ENCODE results near the gene FGD5.

FGD5 gene

DNA sequence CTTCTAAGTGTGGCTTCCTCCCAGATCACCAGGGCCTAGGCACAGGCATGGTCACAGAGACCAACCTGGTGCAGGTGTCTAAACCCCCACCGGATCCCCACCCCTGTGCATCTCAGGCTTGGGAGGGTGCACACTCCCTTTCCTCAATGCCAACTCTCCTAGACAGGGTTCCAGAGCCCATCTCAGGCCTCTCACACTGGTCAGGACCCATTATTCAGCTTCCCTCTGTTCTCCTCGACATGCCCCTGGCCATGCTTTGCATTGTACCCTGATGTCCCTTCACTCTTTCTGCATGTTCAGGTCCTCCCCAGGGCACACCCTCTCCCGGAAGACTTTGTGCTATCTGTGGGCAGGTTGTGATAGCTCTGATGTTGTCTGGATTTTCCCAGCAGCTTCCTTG is 23.5 kb downstream of the FGD5 start:
- H3K4me3 ChIP-seq (ENCODE audit: low read depth, low read length), result no peak overlapping the region
- TF ChIP-seq, protein P1, sequence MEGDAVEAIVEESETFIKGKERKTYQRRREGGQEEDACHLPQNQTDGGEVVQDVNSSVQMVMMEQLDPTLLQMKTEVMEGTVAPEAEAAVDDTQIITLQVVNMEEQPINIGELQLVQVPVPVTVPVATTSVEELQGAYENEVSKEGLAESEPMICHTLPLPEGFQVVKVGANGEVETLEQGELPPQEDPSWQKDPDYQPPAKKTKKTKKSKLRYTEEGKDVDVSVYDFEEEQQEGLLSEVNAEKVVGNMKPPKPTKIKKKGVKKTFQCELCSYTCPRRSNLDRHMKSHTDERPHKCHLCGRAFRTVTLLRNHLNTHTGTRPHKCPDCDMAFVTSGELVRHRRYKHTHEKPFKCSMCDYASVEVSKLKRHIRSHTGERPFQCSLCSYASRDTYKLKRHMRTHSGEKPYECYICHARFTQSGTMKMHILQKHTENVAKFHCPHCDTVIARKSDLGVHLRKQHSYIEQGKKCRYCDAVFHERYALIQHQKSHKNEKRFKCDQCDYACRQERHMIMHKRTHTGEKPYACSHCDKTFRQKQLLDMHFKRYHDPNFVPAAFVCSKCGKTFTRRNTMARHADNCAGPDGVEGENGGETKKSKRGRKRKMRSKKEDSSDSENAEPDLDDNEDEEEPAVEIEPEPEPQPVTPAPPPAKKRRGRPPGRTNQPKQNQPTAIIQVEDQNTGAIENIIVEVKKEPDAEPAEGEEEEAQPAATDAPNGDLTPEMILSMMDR (IDR thresholded peaks at IDR 0.05; ENCODE audit: low read depth, low read length), result no peak

DNA sequence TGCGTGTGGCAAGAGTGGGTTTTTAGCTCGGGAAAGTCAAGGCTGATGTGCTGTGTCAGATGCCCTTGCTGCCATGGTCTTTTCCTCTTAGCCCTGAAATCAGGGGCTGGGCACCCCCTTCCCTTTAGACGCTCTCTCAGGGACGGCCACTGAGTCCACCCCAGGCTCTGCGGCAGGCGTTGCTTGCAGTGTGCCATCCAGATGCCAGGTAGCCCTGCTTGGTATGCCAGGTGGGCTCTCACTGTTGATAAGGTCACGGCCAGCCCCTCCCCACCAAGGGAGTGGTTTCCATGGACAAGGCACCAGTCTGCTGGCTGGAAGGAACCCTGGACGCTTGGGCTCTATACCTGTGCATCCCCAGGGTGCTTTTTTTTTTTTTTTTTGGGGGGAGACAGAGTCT is 24.6 kb downstream of the FGD5 start:
- no peak overlapping the region for H3K4me3 ChIP-seq (ENCODE audit: low read depth, low read length)
- TF ChIP-seq, protein P1 (IDR thresholded peaks at IDR 0.05; ENCODE audit: low read depth, low read length), result no peak

DNA sequence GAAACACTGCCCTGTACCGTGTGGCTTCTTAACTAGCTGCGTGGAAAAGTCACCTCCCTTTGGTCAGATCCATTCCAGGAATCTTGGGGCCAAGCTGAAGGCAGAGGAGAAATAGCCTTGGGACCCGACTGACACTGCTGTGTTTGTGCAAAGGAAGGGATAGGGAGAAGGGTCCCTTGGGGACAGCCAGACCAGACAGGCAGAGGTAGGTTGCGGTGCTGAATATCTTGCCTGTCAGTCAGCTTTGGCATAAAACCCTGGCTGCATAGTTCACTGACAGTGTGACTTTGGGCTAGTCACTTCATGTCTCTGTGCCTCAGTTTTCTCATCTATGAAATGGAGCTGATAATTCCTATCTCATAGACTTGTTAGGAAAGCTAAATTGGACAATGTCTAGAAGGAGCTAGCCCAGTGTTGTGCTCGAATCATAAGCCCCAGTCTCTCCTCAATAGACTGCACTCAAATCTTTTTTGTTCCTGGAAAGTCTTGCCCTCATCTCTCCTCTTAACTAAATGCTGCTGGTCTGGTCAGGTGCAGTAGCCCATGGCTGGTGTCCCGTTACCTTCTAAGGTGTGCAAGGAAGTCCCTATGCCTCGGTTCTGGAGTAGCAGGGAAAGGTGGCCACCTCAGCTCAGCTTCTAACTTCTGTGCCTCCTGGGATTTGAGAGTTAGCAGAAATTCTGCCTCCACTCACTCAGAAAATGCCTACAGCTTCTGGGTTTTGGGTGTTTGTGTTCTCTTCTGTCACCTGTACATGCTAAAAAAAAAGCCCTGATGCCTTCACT is 25.8 kb downstream of the FGD5 start:
- TF ChIP-seq, protein P1 (IDR thresholded peaks at IDR 0.05; ENCODE audit: low read depth, low read length), result no peak
- H3K4me3 ChIP-seq (ENCODE audit: low read depth, low read length), result no peak overlapping the region

DNA sequence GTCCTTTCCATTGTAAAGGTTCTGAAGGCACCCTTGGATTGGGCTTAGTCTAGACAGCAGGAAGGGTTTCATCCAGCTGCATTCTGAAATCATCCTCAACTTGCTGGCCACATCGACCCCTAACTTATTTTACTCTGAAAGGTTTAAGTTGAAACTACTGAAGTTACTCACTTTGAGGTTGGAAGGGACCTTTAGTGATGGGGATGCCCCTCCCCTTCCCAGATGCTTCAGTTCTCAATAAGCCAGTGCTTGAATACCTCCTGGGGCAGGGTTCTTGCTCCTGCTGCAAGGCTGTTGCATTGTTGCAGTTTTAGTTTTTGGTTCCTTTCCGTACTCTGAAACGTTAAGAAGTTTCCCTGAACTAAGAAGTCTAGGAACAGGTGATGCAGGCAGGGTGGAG is 26.4 kb downstream of the FGD5 start:
- H3K4me3 ChIP-seq (ENCODE audit: low read depth, low read length), result no peak overlapping the region
- TF ChIP-seq, protein P1 (IDR thresholded peaks at IDR 0.05; ENCODE audit: low read depth, low read length), result no peak

DNA sequence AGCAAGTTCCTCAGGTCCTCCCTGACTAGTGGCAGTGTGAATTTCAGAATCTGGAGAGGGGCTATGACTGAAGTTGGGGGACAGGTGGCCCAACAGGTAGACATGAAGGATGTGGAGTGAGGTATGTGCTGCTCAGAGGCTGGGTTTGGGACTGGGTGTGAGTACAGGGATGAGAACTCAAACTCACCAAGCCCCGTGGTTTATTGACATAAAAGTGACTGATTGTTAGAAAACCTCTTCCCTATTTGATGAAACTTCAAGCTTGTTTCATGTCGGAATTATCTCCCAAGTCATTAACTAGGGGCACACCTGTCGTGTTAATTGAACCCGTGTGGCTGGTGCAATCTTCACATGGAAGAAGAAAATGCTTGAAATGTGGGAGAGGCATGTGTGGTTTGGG is 27.1 kb downstream of the FGD5 start:
- TF ChIP-seq, protein P1 (IDR thresholded peaks at IDR 0.05; ENCODE audit: low read depth, low read length), result no peak
- H3K4me3 ChIP-seq (ENCODE audit: low read depth, low read length), result no peak overlapping the region

DNA sequence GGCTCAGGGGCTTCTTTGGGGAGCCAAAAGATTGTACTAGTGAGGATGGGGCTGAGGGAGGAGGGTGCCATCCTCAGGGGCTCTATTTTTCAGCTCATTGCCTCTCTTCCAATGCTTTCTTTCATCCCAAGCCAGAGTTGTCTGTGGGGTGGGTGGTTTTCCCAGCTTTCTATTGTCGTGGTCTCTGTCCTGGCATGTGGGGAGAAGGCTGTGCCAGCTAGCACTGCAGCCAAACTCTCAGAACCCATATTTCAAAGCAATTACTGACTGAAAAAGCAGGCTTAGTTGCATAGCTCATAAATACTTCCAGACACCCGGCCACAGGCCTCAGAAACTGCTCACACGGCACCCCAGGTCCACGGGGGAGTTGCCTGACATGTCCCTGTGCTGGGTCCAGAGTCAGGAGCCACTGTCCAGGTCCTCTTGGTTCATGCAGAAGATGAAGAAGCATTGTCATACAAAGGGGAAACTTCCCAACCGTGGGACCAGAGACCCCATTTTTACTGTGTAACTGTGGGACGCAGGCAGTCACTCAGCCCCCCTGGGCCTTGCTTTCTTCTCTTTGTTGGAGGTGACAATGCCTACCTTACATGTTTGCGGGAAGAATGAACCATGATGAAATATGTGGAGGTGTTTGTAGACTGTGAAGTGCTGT is 27.6 kb downstream of the FGD5 start:
- no peak overlapping the region for H3K4me3 ChIP-seq (ENCODE audit: low read depth, low read length)
- TF ChIP-seq, protein P1 (IDR thresholded peaks at IDR 0.05; ENCODE audit: low read depth, low read length), result no peak

All from WI38 (cell line).